C4-2B (cell line): ENCODE results near the gene TNFRSF13B.
"Not testable (repeated sequence)": the region's sequence is repeated elsewhere in the genome, so short reads cannot be mapped to it uniquely, and the experiment has no call there.

Source experiments
- ZFX ChIP-seq: fragments of 450-650 bp; IDR thresholded peaks from 2 replicates; pipeline ENCODE4 v1.6.1; 2017
- TF ChIP-seq, protein P1 (sequence below): fragments of 450-650 bp; conservative IDR thresholded peaks from 2 replicates; pipeline ENCODE4 v1.5.1; 2017; ENCODE audit warnings: mild to moderate bottlenecking

DNA sequence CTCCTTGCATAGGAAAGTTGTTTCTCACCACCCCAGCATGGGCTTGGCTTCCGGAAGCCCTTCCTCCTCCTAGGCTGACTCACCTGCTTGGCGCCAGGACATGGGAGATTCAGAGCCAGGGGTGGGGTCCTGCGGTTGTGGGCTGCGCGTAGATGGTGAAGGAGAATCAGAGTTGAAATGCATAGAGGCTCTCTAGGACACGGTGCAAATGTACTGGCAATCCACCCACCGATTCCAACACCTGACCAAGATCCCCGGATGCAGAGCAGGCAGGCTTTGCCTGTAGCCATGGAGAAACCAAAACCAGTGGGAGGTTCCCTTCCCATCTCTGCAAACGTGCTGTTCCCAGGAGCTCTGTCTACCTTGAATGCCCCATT, 42.8 kb upstream of the TNFRSF13B start:
- TF ChIP-seq, protein P1, sequence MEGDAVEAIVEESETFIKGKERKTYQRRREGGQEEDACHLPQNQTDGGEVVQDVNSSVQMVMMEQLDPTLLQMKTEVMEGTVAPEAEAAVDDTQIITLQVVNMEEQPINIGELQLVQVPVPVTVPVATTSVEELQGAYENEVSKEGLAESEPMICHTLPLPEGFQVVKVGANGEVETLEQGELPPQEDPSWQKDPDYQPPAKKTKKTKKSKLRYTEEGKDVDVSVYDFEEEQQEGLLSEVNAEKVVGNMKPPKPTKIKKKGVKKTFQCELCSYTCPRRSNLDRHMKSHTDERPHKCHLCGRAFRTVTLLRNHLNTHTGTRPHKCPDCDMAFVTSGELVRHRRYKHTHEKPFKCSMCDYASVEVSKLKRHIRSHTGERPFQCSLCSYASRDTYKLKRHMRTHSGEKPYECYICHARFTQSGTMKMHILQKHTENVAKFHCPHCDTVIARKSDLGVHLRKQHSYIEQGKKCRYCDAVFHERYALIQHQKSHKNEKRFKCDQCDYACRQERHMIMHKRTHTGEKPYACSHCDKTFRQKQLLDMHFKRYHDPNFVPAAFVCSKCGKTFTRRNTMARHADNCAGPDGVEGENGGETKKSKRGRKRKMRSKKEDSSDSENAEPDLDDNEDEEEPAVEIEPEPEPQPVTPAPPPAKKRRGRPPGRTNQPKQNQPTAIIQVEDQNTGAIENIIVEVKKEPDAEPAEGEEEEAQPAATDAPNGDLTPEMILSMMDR: not testable (repeated sequence)
- not testable (repeated sequence) for TF ChIP-seq ZFX
